Measurements from ENCODE around the gene SCPEP1.

GRCh38 chr17:56983366-56983765 is 5.4 kb downstream of the SCPEP1 start:
- TF ChIP-seq CTCF (conservative IDR thresholded peaks at IDR 0.05 in 1 of 2, IDR thresholded peaks at IDR 0.05 in 1 of 2; ENCODE audit: extremely low read depth in 1 of 2, insufficient read depth in 1 of 2, low read depth in 1 of 2, low read length in 2 of 2) (no peak), EZH2 (IDR thresholded peaks at IDR 0.05; ENCODE audit: borderline replicate concordance, low read length) (no peak)
